ENCODE data around the gene LMO7.

LMO7 gene

DNA sequence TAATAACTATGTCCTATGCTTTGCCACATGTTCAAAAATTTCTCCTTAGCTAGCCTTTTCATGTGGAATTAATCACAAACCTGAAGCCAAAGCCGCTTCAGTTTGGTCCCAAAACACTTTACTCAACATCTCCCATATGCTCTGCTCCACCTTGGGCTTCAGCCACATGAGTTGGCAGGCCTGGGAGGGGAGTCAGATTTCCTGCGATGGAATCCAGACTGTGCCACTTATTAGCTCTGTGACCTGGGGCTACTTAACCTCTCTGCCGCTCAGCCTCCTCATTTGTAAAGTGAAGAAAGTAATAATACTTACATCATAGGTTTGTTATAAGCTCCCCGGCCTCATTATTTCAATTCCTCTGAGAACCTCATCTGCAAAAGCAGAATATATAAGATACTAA is 272.0 kb downstream of the LMO7 start:
- no peak for DNase-seq
